ENCODE results near the gene PRAMEF10. TPM values are rescaled to one million over a fixed set of nuclear protein-coding genes. Genes with fewer than 3 reads are reported as not detected.
"Not testable (repeated sequence)": the region's sequence is repeated elsewhere in the genome, so short reads cannot be mapped to it uniquely, and the experiment has no call there.

Gene PRAMEF10, protein sequence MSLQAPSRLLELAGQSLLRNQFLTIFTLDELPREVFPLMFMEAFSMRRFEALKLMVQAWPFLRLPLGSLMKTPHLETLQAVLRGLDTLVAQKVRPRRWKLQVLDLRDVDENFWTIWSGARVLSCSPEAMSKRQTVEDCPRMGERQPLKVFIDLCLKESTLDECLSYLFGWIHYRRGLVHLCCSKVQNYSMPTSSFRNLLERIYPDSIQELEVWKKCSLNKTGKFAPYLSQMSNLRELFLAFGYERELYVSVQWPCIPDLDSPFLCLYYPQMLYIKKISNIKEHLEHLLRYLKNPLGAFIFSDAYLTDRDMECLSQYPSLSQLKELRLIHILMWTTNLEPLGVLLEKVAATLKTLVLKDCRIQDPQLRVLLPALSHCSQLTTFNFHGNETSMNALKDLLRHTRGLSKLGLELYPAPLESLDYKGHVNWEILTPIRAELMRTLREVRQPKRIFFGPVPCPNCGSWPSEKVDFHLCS
- total RNA-seq (2021; fragmentation: NEBNext Ultra II Directional; extraction: Animal tissue kit (Norgen Biotek cat#: 25700)) (not detected in 2 replicates), polyA plus RNA-seq (2011; rRNA removed) (not detected in 2 replicates), polyA minus RNA-seq (2011; rRNA and poly(A)+ RNA removed) (not detected in 2 replicates)
- not detected for polyA plus RNA-seq (2011; cell fraction: cytosol; rRNA removed)
- polyA plus RNA-seq (2011; cell fraction: nucleus; rRNA removed) = not detected
- not detected in 4 replicates for polyA plus RNA-seq (2012, experiment 1 of 2)
- not detected for polyA plus RNA-seq (2012, experiment 2 of 2)
- not detected for polyA plus RNA-seq (2013, experiment 1 of 2)
- not detected for polyA plus RNA-seq (2013, experiment 2 of 2)
- polyA minus RNA-seq (2011; cell fraction: cytosol; rRNA and poly(A)+ RNA removed) = not detected
- polyA minus RNA-seq (2011; cell fraction: nucleus; rRNA and poly(A)+ RNA removed) = not detected
- long read RNA-seq, experiment 1 = 0 reads
- long read RNA-seq, experiment 2 = 0 reads

DNA sequence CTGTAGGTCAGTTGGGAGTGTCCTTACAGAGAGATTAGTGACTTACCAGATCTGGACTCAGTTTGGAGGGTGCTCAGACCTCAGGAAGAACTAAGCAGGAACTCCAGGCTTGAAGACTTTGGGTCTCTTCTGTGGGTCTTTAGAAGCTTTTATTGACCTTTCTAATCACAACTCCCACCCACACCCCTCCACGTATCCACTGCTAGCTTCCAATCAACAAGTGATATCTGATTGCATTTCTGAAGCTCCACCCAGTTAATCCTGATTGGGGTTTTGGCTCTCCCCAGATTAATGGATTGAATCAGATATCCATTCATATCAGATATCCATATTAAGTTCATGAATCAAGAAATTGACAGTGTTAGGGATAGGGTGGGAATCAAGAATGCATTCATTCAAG is at the start of gene PRAMEF10:
PRAMEF10 (minus strand) TSS at position 101 of the 400 bp plus-strand sequence. CDS start 2,423 bp downstream, outside the sequence.
- H3K4me1 ChIP-seq (replicated peaks in 1 of 4; ENCODE audit: control insufficient read depth in 3 of 4, insufficient read depth in 4 of 4, low read length in 3 of 4); H2BK5ac ChIP-seq (ENCODE audit: low read depth, low read length); H3K9me3 ChIP-seq (ENCODE audit: insufficient read depth in 2 of 2, low read depth in 1 of 2, low read length in 1 of 2); H3K18ac ChIP-seq (ENCODE audit: extremely low read depth, low read length); FAIRE-seq; H3K79me1 ChIP-seq (ENCODE audit: low read depth, low read length); H2BK20ac ChIP-seq (ENCODE audit: low read length); POLR2A ChIA-PET (ENCODE audit: partially characterized antibody); CTCF ChIA-PET (ENCODE audit: partially characterized antibody); H3K23ac ChIP-seq (ENCODE audit: insufficient read length); H3K36me3 ChIP-seq (ENCODE audit: control insufficient read depth in 2 of 4, insufficient read depth in 4 of 4, low read length in 3 of 4); H4K8ac ChIP-seq (ENCODE audit: extremely low read depth, insufficient read depth, low read length); H4K20me1 ChIP-seq (replicated peaks in 1 of 2; ENCODE audit: control insufficient read depth in 1 of 2, insufficient read depth in 2 of 2, low read length in 2 of 2); H3K9ac ChIP-seq (replicated peaks in 1 of 4; ENCODE audit: extremely low read depth in 1 of 4, low read depth in 3 of 4, low read length in 3 of 4); DNase-seq (ENCODE audit: low read depth in 1 of 2, low spot score in 2 of 2); H3K4ac ChIP-seq (replicated peaks; ENCODE audit: insufficient read length, low read depth, low read length); H3K4me3 ChIP-seq (ENCODE audit: extremely low read depth in 1 of 4, insufficient read depth in 2 of 4, low read depth in 3 of 4, low read length in 4 of 4); H3K56ac ChIP-seq (replicated peaks; ENCODE audit: insufficient read length, low read depth, low read length); H2BK120ac ChIP-seq (replicated peaks; ENCODE audit: low read depth, low read length); H3K27ac ChIP-seq (ENCODE audit: low read depth, low read length); H2BK12ac ChIP-seq (ENCODE audit: low read depth, low read length); H3K79me2 ChIP-seq (ENCODE audit: control insufficient read depth in 1 of 2, insufficient read depth in 2 of 2, low read length in 2 of 2); H2AFZ ChIP-seq (ENCODE audit: low read length); H3K27me3 ChIP-seq (replicated peaks in 1 of 4; ENCODE audit: control insufficient read depth in 3 of 4, extremely low read depth in 1 of 4, insufficient read depth in 3 of 4, low read length in 3 of 4); H2AK5ac ChIP-seq (ENCODE audit: low read depth, low read length); H3K4me2 ChIP-seq (ENCODE audit: insufficient read depth in 1 of 2, low read depth in 2 of 2, low read length in 2 of 2); H4K5ac ChIP-seq (ENCODE audit: insufficient read length, low read depth, low read length); H3K23me2 ChIP-seq (ENCODE audit: low read depth, low read length); H3K14ac ChIP-seq (ENCODE audit: insufficient read length); H4K91ac ChIP-seq (replicated peaks; ENCODE audit: insufficient read length, low read length); H2BK15ac ChIP-seq (ENCODE audit: low read length): not testable (repeated sequence)
- WGBS, 2 experiments (ENCODE audit: extremely low coverage in 1 of 2, insufficient coverage in 1 of 2, insufficient read length in 1 of 2, insufficient replicate concordance in 2 of 2, low coverage in 1 of 2, low lambda C conversion rate in 2 of 2, missing lambda C conversion rate in 1 of 2) = 100% methylated on average over 1 of the region's 1 CpG; no CpG with 5 or more reads in 1 of the 2 experiments
